ENCODE results near the gene BICRAL. TPM values are rescaled to one million over a fixed set of nuclear protein-coding genes. Genes with fewer than 3 reads are reported as not detected.
A peak's percentile ranks its signal among the peaks of the same experiment; 100 is the strongest.
"Not testable (repeated sequence)": the region's sequence is repeated elsewhere in the genome, so short reads cannot be mapped to it uniquely, and the experiment has no call there.

The BICRAL gene
- total RNA-seq, 2 donors from 2014 or later, result 21.0 to 26.2 TPM

DNA sequence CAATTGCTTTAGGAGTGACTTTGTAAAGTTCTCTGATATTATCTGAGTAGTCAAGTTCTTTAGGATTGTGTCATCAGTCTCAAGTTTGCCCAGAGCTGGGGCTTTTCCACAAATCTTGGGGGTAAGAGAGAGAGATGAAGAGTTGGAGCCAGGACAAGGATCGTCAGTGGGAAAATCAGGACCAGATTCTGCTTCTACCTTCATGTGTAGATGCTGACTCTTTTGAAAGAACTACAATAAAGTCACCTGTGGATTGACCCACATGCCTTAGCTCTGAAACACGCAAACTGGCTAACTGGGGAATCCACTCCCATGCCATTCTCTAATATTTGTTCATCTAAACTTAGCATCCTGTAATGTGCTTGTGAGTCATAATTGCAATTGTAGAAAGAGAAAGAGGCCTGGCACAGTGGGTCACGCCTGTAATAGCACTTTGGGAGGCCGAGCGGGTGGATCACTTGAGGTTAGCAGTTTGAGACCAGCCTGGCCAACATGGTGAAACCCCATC, 15.6 kb upstream of the BICRAL start:
- H3K27me3 ChIP-seq (replicated peaks; ENCODE audit: insufficient read depth), result no peaks in the 10 kb centered on the region
- WGBS, result 92% methylated on average over 5 of the region's 5 CpGs
- H3K36me3 ChIP-seq, result no peaks in the 10 kb centered on the region
- intact Hi-C loops (cut with DNase I), result no loop called here
- no peaks in the 10 kb centered on the region for H3K9me3 ChIP-seq
- no peak for TF ChIP-seq POLR2AphosphoS5 (IDR thresholded peaks at IDR 0.05)
- TF ChIP-seq, protein P1, sequence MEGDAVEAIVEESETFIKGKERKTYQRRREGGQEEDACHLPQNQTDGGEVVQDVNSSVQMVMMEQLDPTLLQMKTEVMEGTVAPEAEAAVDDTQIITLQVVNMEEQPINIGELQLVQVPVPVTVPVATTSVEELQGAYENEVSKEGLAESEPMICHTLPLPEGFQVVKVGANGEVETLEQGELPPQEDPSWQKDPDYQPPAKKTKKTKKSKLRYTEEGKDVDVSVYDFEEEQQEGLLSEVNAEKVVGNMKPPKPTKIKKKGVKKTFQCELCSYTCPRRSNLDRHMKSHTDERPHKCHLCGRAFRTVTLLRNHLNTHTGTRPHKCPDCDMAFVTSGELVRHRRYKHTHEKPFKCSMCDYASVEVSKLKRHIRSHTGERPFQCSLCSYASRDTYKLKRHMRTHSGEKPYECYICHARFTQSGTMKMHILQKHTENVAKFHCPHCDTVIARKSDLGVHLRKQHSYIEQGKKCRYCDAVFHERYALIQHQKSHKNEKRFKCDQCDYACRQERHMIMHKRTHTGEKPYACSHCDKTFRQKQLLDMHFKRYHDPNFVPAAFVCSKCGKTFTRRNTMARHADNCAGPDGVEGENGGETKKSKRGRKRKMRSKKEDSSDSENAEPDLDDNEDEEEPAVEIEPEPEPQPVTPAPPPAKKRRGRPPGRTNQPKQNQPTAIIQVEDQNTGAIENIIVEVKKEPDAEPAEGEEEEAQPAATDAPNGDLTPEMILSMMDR (IDR thresholded peaks at IDR 0.05), result no peak
- TF ChIP-seq POLR2A (IDR thresholded peaks at IDR 0.05), result no peak
- H3K4me1 ChIP-seq (replicated peaks), result no peaks in the 10 kb centered on the region
- no peak overlapping the region for H3K27ac ChIP-seq
- DNase-seq (ENCODE audit: low spot score), result no peak
- no peak overlapping the region for H3K4me3 ChIP-seq

DNA sequence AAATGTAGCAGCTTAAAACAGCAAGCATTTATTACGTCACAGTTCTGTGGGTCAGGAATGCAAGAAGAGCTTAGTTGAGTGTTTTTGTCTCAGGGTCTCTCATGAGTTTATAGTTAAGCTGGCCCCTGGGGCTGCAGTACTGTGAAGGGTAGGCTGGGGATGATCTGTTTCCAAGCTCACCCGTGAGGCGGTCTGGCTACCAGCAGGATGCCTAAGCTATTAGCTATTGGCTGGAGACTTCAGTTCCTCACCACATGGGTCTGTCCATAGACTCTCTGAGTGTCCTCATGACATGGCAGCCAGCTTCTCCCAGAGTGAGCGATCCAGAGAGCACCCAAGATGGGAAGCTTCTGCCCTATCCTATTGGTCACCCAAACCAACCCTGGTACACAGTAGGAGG, 12.8 kb upstream of the BICRAL start:
- Histone ChIP-seq H3K9me3 (no peaks in the 10 kb centered on the region), H3K4me3 (no peak overlapping the region), H3K36me3 (no peaks in the 10 kb centered on the region), H3K4me1 (replicated peaks) (no peaks in the 10 kb centered on the region), H3K27me3 (replicated peaks; ENCODE audit: insufficient read depth) (no peaks in the 10 kb centered on the region), H3K27ac (no peak overlapping the region)
- intact Hi-C loops (cut with DNase I), result no loop called here
- TF ChIP-seq POLR2A (IDR thresholded peaks at IDR 0.05) (no peak), POLR2AphosphoS5 (IDR thresholded peaks at IDR 0.05) (no peak)
- no peak for DNase-seq (ENCODE audit: low spot score)
- 95% methylated on average over 4 of the region's 4 CpGs for WGBS

DNA sequence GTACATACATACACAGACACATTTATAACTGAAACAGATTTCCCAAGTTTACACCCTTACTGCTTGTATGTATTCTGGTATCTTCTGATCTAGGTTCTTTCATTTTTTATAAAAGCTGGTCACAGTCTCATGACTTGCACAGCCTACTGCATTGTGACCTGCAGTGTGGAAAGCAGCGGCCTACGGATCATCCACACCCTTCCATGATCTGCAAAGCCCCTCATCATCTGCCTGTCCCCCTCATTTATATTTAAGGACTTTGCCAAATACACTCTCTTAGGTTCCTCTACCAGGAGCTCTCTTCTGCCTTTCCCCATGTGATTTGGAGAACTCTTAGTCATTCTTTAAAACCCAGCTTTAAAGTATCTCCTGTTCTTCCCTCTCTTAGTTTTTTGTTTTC, 12.0 kb upstream of the BICRAL start:
- H3K9me3 ChIP-seq, result no peaks in the 10 kb centered on the region
- no peak overlapping the region for H3K27ac ChIP-seq
- TF ChIP-seq POLR2AphosphoS5 (IDR thresholded peaks at IDR 0.05) (no peak), POLR2A (IDR thresholded peaks at IDR 0.05) (no peak)
- TF ChIP-seq, protein P1 (IDR thresholded peaks at IDR 0.05), result no peak
- DNase-seq (ENCODE audit: low spot score), result no peak
- H3K4me1 ChIP-seq (replicated peaks), result no peaks in the 10 kb centered on the region
- no peaks in the 10 kb centered on the region for H3K27me3 ChIP-seq (replicated peaks; ENCODE audit: insufficient read depth)
- 89% methylated on average over 2 of the region's 2 CpGs for WGBS
- H3K4me3 ChIP-seq, result no peak overlapping the region
- intact Hi-C loops (cut with DNase I), result no loop called here
- no peaks in the 10 kb centered on the region for H3K36me3 ChIP-seq

DNA sequence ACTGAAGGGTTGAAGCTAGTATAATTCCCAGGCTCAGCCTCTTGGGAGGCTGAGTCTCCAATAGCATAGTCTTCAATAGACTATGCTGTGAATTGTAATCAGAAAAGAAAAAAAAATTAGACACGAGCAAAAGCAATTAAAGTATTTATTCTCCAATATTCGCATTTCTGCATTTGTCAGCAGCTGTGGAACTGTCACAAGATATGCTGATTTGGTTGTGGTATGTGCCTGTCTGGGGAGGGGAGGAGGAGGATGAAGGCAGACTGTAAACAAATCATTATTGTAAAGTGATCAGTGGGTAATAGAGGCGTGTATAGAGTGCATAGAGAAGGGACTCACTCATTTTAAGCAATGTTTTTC, 10.1 kb upstream of the BICRAL start:
- intact Hi-C loops (cut with DNase I), result no loop called here
- no peak for TF ChIP-seq POLR2AphosphoS5 (IDR thresholded peaks at IDR 0.05)
- TF ChIP-seq, protein P1 (IDR thresholded peaks at IDR 0.05), result no peak
- no peak for TF ChIP-seq POLR2A (IDR thresholded peaks at IDR 0.05)
- 53% methylated on average over 3 of the region's 3 CpGs for WGBS
- DNase-seq (ENCODE audit: low spot score), result no peak
- Histone ChIP-seq H3K36me3 (no peaks in the 10 kb centered on the region), H3K27ac (no peak overlapping the region), H3K27me3 (replicated peaks; ENCODE audit: insufficient read depth) (no peaks in the 10 kb centered on the region), H3K4me1 (replicated peaks) (no peaks in the 10 kb centered on the region), H3K9me3 (no peaks in the 10 kb centered on the region), H3K4me3 (no peak overlapping the region)

DNA sequence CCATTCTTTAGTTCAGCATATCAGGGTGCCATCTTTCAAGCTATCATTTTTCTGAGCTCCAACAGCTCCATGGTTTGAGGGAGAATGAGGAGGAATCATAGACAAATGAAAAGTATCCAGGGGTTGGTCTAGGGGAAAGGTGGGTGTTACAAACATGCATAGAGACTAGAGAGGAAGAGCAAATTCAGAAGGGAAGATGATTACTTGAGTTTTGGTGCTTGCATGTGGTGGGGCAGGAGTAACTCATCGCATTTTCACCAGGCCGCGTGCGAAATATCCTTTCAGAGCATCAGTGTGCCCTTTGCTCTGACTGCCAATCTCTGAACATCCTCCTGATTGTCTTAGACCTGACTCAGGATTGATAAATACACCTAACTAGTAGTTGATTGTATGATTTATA, 7.7 kb upstream of the BICRAL start:
- Histone ChIP-seq H3K27ac (no peak overlapping the region), H3K4me3 (no peak overlapping the region), H3K36me3 (no peaks in the 10 kb centered on the region), H3K27me3 (replicated peaks; ENCODE audit: insufficient read depth) (no peaks in the 10 kb centered on the region), H3K9me3 (no peaks in the 10 kb centered on the region), H3K4me1 (replicated peaks) (no peaks in the 10 kb centered on the region)
- DNase-seq (ENCODE audit: low spot score), result no peak
- no peak for TF ChIP-seq POLR2A (IDR thresholded peaks at IDR 0.05)
- no peak for TF ChIP-seq POLR2AphosphoS5 (IDR thresholded peaks at IDR 0.05)
- TF ChIP-seq, protein P1 (IDR thresholded peaks at IDR 0.05), result no peak
- intact Hi-C loops (cut with DNase I), result no loop called here
- WGBS, result 95% methylated on average over 4 of the region's 4 CpGs

DNA sequence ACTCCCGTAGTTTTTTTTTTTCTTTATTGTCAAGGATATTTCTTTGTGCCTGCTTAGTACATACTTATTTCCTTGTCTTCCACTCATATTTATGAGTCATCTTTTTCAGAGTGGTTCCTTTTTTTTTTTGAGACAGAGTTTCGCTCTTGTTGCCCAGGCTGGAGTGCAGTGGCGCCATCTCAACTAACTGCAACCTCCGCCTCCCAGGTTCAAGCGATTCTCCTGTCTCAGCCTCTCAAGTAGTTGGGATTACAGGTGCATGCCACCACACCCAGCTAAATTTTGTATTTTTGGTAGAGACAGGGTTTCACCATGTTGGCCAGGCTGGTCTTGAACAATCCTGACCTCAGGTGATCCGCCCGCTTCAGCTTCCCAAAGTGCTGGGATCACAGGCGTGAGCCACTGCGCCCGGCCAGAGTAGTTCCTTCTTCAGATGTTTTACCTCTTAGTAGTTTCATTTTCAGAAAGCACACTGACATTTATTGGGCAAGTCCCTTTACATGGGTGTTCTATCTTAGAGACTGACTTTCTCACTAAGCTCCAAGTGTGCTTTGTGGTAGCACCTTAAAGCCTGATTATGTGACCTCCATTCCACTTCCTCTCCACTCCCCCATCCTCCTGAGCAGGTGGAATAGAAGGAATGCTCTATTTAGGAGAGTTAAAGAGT, 6.9 kb upstream of the BICRAL start:
- H3K9me3 ChIP-seq; H3K27me3 ChIP-seq (replicated peaks; ENCODE audit: insufficient read depth); DNase-seq (ENCODE audit: low spot score); intact Hi-C loops (cut with DNase I); H3K4me1 ChIP-seq (replicated peaks); H3K36me3 ChIP-seq; H3K4me3 ChIP-seq: not testable (repeated sequence)
- H3K27ac ChIP-seq, result peak overlapping the region in 1 of 2 donors; percentile 16
- 92% methylated on average over 10 of the region's 10 CpGs for WGBS

Measured in prostate gland (tissue), 2 donors.